T-helper 2 cell (primary cell): Measurements from ENCODE around the gene MBD3L4.
A peak's percentile ranks its signal among the peaks of the same experiment; 100 is the strongest.
"Not testable (repeated sequence)": the region's sequence is repeated elsewhere in the genome, so short reads cannot be mapped to it uniquely, and the experiment has no call there.

Experiments
- DNase-seq, 5 experiments: peaks; one replicate each; pipeline versions ENCODE4 v3.0.0 to v3.0.0-alpha.2; 2012 to 2022
- total RNA-seq, 2 donors: gene quantifications; one replicate each; lab custom pipeline; 2026; lab: John Stamatoyannopoulos, UW

The MBD3L4 gene
- total RNA-seq: 0 reads per million in 2 donors

DNA sequence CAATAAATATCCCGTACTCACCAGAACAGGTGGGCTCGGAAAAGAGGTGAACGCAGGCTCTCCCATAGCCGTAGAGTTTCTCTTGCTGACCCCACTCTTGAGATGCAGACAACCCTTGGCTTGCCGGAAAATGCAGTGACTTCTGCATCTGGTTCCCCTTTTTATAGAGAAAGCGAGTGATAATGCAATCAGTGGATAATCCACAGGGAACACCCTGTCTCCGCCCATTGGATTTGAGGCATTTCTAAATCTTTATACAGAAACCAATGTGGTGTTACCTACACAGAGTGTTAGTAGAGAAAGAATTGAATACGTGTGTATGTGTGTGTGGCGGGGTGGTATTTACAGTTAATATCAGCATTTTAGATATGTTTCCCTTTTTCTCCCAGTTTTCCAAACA is at the start of gene MBD3L4:
TSS of gene MBD3L4 (minus strand) at position 101 of the 400 bp plus-strand sequence. CDS start at position 66, 35 bp downstream.
- DNase-seq: not testable (repeated sequence)

DNA sequence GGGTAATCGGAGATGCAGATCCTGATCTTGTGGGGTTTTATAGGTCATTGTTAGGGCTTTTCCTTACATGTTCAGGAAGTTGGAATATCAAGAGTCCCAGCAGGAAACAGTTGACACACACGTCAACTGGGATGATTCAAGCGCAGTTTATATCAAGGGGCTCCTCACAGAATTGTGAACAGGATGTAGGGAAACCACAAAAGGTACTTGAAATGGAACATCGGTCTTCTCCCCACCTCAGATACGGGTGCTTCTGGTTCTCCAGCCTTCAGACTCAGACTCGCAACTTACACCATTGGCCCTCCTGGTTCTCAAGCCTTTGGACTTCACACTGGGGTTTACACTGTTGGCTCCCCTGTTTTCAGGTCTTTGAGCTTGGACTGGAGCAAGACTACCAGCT is 49.0 kb upstream of the MBD3L4 start:
- DNase-seq: no peak

DNA sequence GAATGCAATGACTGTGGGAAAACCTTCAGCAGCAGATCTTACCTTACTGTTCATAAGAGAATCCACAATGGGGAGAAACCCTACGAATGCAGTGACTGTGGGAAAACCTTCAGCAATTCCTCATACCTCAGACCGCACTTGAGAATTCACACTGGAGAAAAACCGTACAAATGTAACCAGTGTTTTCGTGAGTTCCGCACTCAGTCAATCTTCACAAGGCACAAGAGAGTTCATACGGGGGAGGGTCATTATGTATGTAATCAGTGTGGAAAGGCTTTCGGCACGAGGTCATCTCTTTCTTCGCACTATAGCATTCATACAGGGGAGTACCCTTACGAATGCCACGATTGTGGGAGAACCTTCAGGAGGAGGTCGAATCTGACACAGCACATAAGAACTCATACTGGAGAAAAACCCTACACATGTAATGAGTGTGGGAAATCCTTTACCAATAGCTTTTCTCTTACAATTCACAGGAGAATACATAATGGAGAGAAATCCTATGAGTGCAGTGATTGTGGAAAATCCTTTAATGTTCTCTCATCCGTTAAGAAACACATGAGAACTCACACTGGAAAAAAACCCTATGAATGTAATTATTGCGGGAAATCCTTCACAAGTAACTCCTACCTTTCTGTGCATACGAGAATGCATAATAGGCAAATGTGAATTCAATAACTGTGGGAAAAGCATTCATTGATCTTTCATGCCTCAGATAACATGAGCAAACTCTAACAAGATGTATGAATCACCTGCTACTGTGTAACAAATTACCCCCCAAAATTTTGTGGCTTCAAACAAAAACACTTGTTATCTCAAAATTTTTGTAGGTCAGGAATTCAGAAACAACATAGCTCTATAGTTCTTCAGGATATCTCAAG is 43.3 kb upstream of the MBD3L4 start:
- DNase-seq: peak in 1 of 5 experiments; percentile 64

DNA sequence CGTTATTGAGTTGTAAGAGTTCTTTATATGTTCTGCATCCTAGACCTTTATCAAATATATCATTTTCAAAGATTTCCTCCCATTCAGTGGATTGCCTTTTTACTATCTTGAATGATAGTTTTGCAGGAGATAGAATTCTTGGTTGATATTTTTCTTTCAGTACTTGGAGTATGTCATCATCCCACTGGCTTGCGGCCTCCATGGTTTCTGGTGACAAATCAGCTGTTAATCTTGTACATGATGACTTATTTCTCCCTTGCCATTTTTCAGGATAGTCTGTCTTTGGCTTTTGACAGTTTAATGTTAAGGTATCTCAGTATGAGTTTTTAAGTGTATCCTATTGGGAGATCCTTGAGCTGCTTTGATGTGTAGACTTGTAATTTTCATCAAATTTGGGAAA is 38.0 kb upstream of the MBD3L4 start:
- DNase-seq: no peak

DNA sequence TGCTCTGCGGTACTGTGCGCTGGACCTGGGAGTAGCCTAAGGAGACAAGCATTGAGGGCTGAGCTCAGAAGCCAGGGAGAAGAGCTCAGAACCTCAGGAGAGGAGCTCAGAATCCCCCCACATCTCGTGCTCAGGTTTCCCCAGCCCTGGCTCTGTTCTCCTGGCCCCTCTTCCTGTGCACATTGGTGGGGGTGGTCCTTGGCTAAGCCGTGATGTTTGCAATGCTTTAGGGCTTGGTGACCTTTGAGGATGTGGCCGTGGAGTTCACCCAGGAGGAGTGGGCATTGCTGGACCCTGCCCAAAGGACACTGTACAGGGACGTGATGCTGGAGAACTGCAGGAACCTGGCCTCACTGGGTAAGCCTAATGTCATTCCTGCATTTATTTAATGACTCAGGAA is 36.2 kb upstream of the MBD3L4 start:
- no peak for DNase-seq

DNA sequence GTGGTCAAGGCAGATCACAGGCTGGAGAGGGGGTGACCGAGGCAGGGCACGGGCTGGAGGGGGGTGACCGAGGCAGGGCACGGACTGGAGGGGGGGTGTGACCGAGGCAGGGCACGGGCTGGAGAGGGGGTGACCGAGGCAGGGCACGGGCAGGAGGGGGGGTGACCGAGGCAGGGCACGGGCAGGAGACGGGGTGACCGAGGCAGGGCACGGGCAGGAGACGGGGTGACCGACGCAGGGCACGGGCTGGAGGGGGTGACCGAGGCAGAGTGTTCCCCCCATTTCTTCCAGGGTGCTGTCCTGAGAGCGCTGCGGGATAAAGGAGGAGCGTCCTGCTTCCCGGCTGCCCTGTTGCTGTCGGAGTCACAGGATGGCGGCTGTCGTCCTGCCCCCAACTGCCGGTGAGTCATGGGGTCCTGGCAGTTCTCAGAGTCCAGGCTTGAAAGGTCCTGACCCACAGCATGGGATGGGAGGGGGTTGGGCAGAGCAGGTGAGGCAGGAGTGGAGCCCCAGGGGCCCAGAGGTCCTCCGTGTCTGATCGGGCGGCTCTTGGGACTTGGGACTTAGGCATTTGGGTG is 34.8 kb upstream of the MBD3L4 start:
- DNase-seq: no peak

DNA sequence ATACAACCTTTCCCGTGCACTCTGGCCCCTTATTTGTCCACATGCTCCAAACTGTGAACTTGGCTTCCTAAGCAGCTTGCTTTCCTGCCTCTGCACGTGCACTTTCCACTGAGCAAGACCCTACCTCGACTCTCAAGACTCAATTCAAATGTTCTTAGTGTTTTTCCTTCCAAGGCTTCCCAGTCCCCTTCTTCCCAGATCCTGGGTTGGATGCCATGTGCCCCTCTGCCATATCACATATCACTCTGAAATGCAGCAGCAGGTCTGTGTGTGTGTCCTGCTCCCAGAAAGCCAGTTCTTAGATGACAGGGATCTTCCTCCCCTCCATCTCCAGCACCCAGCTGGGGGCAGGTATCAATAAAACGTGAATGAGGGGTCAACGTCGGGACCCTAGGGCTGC is 32.6 kb upstream of the MBD3L4 start:
- DNase-seq: no peak

DNA sequence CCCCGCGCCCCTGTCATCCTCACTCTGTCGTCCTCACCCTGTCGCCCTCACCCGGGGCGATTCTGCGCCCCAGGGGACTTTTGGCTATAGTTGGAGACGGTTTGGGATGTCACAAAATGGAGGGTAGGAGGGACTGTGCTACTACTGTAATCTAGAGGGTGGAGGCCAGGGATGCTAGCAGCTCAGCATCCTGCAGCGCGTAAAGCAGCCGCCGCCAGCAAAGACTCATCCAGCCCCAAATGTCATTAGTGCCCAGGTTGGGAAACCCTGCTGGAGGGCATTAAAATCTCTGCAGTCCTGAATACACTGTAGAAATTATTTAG is 29.9 kb upstream of the MBD3L4 start:
- peak in 1 of 5 experiments; percentile 69 for DNase-seq

DNA sequence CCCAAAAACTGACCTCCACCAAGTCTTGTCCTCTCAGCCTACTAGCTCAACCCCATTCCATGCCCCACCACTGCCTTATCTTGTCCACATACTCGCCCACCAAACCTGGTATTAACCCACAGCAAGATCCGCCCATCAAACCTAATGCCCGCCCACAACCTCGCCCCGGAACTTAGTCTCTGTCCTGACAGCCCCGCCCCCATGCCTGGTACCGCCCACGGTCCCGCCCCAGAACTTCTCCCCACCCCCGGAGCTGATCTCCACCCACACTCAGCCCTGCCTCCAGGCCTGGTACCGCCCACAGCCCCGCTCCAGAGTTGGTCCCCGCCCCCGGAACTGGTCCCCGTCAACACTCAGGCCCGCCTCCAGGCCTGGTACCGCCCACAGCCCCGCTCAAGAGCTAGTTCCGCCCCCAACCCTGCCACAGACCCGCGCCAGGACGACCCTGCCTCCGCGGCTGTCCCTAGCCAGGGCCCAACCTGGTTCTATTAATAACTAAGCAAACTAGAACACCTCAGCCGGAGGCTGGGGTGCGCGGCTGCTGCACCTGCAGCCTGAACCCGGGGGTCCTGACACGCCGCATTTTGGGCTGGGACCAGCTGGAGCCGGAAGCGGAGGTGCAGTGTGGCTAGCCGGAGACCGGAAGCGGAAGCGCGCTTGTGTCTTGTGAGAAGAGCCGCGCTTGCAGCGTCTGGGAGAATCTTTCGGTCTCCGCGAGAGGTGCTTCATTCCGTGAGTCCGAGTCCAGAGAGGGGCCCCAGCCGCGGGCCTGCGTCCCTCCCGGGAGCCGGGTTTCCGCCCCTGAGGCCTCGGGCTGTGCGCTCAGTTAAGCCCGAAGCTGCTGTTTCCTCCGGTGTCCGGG is 29.3 kb upstream of the MBD3L4 start, which contains the start of gene ZNF557:
TSS of gene ZNF557 (plus strand) at position 662 of the 862 bp plus-strand sequence. CDS start 5,372 bp downstream, outside the sequence.
- peak; percentile 91 to 100 (median 98) for DNase-seq

DNA sequence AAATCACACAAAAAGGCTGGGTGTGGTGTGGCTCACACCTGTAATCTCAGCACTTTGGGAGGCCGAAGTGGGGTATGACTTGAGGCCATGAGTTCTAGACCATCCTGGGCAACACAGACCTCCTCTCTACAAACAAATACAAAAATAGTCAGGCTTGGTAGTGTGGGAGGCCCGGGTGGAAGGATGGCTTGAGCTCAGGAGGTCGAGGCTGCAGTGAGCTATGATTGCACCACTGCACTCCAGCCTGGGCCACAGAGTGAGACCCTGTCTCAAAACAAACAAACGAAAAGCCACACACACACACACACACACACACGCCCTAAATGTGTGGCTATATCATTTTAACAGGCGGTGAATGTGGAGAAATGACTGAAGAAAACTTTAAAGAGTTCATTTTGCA is 28.6 kb upstream of the MBD3L4 start:
- DNase-seq: no peak

DNA sequence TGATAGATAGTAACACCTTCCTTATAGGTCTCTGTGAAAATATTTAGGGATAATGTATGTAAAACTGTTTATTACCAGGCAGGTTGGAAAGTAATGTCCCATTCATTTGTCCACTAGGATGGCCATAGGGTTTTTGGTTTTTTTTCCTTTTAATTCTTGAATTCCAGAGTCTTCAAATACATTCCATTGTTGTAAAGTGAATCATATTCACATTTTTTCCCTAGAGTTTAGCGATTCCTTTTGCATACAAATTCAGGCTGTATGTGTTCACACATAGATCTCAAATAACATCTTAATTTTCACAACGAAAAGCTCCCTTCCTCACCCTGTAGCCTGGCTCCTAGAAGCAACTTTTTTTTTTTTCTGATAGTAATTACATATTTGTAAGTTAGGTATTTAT is 27.7 kb upstream of the MBD3L4 start:
- DNase-seq: no peak

DNA sequence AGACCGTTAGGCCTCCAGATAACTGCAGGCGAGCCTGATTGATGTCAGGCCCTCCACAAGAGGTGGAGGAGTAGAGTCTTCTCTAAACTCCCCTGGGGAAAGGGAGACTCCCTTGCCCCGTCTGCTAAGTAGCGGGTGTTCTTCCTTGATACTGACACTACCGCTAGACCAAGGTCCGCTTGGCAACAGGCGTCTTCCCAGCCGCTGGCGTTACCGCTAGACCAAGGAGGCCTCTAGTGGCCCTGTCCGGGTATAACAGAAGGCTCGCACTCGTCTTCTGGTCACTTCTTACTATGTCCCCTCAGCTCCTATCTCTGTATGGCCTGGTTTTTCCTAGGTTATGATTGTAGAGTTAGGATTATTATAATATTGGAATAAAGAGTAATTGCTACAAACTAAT is 27.1 kb upstream of the MBD3L4 start:
- not testable (repeated sequence) for DNase-seq

DNA sequence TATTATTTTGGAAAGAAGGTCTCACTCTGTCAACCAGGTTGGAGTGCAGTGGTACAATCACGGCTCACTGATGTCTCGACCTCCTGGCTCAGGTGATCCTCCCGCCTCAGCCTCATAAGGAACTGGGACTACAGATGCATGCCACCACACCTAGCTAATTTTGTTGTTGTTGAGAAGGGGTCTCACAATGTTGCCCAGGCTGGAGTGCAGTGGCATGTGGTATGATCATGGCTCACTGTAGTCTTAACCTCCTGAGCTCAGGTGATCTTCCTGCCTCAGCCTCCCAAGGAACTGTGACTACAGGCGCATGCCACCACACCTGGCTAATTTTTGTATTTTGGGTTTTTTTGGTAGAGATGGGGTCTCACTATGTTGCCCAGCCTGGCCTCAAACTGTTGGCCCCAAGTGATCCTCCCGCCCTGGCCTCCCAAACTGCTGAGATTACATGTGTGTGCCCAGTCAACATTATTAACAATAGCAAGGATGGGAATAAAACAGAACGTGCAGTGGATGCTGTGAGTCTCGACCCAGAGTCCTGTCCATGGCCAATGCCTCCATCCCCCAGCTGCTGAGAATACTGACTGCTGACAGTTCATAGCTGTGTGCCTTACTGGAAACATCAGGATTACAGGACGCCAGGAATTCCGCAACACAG is 23.9 kb upstream of the MBD3L4 start:
- DNase-seq: peak in 1 of 5 experiments; percentile 9

DNA sequence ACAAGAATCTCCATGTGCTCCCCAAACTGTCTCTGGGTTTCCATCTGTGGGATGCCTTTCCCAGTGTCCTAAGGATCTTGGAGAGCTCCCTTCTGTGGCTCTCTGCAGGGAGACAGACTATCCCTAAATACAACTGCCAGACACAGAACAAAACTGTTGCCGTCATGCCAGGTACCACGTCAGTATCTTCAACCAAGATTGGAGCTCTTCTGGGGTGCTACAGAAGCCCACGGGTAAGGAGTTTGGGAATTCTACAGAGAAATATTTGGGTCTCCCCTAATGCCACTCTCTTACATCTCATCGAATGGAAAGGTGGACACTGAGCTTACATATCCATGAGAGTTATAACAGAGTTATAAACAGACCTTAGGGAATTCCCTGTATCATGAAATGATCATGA is 23.4 kb upstream of the MBD3L4 start:
- DNase-seq: no peak

DNA sequence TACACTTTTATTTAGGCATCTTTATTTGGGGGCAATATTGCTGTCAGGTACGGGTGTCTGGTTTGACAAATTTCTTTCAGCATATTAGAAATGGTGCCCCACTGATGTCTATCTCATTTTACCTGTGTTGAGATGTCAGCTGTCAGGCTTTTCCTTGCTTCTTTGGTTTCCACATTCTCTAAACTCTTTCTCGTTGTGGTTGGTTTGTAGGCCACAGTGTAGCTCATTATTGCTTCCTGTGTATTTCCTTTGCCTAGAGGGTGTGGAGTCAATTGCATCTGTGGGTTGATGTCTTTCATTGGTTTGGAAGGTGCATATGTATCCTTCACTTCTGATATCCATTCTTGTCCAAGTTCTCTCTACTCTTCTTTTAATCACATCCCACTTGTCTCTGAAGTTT is 20.0 kb upstream of the MBD3L4 start:
- peak in 1 of 5 experiments; percentile 16 for DNase-seq

DNA sequence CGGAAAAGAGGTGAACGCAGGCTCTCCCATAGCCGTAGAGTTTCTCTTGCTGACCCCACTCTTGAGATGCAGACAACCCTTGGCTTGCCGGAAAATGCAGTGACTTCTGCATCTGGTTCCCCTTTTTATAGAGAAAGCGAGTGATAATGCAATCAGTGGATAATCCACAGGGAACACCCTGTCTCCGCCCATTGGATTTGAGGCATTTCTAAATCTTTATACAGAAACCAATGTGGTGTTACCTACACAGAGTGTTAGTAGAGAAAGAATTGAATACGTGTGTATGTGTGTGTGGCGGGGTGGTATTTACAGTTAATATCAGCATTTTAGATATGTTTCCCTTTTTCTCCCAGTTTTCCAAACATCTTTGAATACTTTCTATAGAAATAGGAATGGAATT is 18.6 kb upstream of the MBD3L4 start, which contains the start of gene MBD3L3:
TSS of gene MBD3L3 (minus strand) at position 101 of the 400 bp plus-strand sequence. CDS start at position 30, 71 bp downstream.
- not testable (repeated sequence) for DNase-seq

DNA sequence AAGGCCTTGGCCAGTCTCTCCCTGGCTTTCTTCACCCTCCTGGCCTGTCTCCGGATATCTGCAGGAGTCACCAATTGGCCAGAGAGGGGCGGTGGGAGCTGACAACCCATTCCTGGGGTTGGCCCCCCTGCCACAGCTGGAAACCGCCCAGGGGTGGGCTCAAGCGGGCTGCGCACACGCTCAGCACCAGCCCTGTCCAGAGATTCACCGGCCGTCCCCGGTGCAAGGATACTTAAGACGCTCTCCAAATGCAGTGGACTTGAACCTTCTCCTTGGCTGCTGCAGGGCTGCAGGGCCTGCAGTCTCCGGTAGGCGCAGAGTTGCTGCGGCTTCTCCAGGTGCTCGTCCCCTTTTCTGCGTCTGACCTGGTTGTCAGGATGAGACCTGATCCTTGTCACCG is 16.4 kb upstream of the MBD3L4 start:
- not testable (repeated sequence) for DNase-seq

DNA sequence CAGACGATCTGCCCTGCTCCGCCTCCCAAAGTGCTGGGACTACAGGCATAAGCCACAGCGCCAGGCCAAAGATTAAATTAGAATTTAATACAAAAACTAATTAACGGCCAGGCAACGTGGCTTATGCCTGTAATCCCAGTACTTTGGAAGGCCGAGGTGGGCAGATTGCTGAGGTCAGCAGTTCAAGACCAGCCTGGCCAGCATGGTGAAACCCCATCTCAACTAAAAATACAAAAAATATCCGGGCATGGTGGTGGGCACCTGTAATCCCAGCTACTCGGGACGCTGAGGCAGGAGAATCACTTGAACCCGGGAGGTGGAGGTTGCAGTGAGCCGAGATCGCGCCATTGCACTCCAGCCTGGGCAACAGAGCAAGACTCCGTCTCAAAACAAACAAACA is 15.7 kb upstream of the MBD3L4 start:
- DNase-seq: not testable (repeated sequence)

DNA sequence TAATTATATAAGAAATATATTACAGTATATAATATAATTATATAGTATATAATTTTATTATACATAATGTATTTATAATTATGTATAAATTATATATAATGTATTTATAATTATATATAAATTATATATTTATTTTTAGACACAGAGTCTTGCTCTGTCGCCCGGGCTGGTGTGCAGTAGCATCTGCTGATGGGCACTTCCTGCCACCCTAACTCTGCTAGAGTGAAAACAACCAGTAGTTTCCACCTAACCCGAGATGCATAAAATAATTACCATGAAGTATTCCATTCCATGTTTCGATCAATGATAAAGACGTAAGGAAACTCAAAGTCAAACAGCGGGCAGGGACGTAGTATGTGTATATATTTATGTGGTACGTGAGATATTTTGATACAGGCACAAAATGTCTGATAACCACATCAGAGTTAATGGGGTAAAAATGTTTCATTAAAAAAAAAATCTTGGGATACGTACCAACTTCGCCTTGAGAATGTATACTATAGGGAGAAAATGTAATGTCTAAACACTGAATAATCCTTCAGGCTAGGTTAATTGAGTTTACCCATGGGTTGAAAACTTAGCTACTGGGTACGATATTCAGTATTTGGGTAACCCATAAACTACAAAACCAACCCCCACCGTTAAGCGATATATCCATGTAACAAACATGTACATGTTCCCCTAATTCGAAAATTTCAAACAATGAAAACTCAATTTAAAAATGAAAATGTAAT is 14.8 kb upstream of the MBD3L4 start:
- DNase-seq: not testable (repeated sequence)

DNA sequence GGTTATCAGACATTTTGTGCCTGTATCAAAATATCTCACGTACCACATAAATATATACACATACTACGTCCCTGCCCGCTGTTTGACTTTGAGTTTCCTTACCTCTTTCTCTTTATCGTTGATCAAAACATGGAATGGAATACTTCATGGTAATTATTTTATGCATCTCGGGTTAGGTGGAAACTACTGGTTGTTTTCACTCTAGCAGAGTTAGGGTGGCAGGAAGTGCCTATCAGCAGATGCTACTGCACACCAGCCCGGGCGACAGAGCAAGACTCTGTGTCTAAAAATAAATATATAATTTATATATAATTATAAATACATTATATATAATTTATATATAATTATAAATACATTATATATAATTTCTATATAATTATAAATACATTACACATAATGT is 12.9 kb upstream of the MBD3L4 start:
- DNase-seq: not testable (repeated sequence)

DNA sequence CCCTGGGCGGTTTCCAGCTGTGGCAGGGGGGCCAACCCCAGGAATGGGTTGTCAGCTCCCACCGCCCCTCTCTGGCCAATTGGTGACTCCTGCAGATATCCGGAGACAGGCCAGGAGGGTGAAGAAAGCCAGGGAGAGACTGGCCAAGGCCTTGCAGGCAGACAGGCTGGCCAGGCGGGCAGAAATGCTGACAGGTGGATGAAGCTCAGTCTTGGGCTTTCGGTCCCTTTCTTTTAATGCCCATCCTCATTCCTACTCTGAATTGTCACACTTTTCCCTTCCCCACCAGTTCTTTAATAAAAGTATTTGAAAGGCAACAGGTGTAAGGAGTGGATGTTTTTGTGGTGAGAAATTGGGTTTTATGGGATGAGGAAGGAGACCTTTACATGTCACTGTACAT is 11.4 kb upstream of the MBD3L4 start:
- not testable (repeated sequence) for DNase-seq

DNA sequence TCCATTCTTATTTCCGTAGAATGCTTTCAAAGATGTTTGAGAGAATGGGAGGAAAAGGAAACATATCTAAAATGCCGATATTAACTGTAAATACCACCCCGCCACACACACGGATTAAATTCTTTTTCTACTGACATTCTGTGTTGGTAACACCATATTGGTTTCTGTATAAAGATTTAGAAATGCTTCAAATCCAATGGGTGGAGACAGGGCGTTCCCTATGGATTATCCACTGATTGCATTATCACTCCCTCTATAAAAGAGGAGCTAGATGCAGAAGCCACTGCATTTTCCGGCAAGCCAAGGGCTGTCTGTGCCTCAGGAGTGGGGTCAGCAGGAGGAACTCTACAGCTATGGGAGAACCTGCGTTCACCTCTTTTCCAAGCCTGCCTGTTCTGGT is 9.0 kb upstream of the MBD3L4 start, which contains the start of gene MBD3L2:
TSS of gene MBD3L2 (plus strand) at position 301 of the 400 bp plus-strand sequence. CDS start at position 354, 53 bp downstream.
- DNase-seq: not testable (repeated sequence)
